ENCODE measurements around the gene SDK1. TPM values are rescaled to one million over a fixed set of nuclear protein-coding genes. Genes with fewer than 3 reads are reported as not detected.

SDK1 gene
- total and polyA plus RNA-seq, 12 donors: 1.0 to 5.3 (median 3.2) TPM

DNA sequence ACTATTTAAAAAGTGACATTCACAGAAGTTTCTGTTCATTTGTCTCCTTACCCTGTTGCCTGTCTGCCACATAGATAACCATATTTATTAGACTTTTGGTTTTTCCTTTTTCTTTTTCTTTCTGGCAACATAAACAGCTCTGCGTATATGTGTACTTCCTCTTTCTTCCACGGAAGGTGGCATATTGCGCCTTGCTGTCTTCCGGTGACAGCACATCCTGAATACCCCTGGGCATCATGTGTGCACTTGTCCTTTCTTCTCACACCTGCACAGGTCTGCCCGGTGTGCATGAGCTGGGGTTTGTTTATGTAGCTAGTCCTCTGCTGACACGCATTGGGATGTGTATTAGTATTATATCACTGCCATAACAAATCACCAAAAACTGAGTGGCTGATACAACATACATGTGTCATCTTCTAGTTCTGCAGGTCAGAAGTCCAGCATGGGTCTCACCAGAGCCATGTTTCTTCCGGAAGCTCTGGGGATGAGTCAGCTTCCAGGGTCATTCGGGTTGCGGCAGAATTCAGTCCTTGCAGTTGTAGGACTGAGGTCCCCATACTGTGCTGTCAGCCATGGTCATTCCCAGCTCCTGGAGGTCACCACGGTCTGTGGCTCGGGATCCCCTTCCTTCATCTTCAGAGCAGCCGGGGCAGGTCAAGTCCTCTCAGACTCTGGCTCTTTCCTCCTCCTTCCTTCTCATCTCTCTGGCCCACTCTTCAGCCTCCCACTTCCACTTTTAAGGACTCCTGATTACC, 785.1 kb downstream of the SDK1 start:
- H3K4me3 ChIP-seq: no peak overlapping the region
- H3K27ac ChIP-seq: no peak overlapping the region
- no peaks in the 10 kb centered on the region for H3K4me1 ChIP-seq
- DNase-seq (no peak), ATAC-seq (no peak)
- 87 to 88% methylated on average over 12 of the region's 12 CpGs for WGBS, 2 donors
- no peaks in the 10 kb centered on the region for H3K36me3 ChIP-seq
- peaks cover 0 to 24% (median 0%) of the 10 kb centered on the region in 11 donors for H3K9me3 ChIP-seq
- TF ChIP-seq, protein P1, sequence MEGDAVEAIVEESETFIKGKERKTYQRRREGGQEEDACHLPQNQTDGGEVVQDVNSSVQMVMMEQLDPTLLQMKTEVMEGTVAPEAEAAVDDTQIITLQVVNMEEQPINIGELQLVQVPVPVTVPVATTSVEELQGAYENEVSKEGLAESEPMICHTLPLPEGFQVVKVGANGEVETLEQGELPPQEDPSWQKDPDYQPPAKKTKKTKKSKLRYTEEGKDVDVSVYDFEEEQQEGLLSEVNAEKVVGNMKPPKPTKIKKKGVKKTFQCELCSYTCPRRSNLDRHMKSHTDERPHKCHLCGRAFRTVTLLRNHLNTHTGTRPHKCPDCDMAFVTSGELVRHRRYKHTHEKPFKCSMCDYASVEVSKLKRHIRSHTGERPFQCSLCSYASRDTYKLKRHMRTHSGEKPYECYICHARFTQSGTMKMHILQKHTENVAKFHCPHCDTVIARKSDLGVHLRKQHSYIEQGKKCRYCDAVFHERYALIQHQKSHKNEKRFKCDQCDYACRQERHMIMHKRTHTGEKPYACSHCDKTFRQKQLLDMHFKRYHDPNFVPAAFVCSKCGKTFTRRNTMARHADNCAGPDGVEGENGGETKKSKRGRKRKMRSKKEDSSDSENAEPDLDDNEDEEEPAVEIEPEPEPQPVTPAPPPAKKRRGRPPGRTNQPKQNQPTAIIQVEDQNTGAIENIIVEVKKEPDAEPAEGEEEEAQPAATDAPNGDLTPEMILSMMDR (IDR thresholded peaks at IDR 0.05): no peak
- intact Hi-C loops (cut with DNase I): no loop called here
- H3K27me3 ChIP-seq: no peaks in the 10 kb centered on the region

DNA sequence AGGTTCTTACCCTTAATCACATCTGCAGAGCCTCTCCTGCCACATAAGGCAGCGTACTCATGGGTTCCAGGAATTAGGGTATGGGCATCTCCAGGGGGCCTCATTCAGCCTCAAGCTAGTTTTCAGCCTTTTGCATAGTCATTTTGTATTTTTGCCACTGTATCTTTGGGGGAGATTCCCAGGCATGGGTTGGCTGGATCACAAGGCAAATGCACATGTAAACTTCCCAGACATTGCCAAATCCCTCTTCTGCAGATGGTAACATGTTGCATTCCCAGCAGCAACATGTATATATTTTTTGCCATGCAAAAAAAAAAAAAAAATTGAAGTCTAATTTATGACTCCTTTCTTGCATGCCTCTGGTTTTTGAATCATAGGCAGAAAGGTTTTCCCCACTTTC, 785.7 kb downstream of the SDK1 start:
- 84 to 87% methylated on average over 1 of the region's 1 CpG for WGBS, 2 donors
- no peak overlapping the region for H3K4me3 ChIP-seq
- TF ChIP-seq, protein P1 (IDR thresholded peaks at IDR 0.05): no peak
- ATAC-seq: no peak
- DNase-seq: no peak
- no peak overlapping the region for H3K27ac ChIP-seq
- no peaks in the 10 kb centered on the region for H3K27me3 ChIP-seq
- peaks cover 0 to 26% (median 0%) of the 10 kb centered on the region in 11 donors for H3K9me3 ChIP-seq
- intact Hi-C loops (cut with DNase I): no loop called here
- H3K4me1 ChIP-seq: no peaks in the 10 kb centered on the region
- H3K36me3 ChIP-seq: no peaks in the 10 kb centered on the region

DNA sequence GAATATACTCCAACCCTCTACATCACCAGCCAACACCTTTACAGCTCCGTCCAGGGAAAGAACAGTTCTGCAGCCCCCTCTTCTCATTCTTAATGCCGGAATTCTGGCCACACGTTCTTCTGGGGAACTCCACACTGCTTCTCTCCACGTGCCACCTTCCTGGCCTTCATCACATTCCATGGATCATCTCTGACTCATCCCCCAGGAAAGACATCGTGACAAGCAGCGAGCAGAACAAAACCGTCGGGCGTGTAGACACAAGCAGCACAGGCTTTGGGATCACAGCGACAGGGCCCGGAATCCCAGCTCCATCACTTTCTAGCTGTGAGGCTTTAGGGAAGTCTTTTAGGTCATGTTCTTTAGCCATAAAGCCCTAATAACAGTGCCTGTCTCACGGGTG, 790.7 kb downstream of the SDK1 start:
- DNase-seq: no peak
- Histone ChIP-seq H3K36me3 (no peaks in the 10 kb centered on the region), H3K9me3 (peaks cover 0 to 20% (median 0%) of the 10 kb centered on the region in 11 donors), H3K27ac (no peak overlapping the region), H3K27me3 (peaks cover 0 to 7% (median 0%) of the 10 kb centered on the region in 7 donors), H3K4me1 (no peaks in the 10 kb centered on the region), H3K4me3 (no peak overlapping the region)
- 89 to 90% methylated on average over 12 of the region's 12 CpGs for WGBS, 2 donors
- intact Hi-C loops (cut with DNase I): no loop called here
- TF ChIP-seq, protein P1 (IDR thresholded peaks at IDR 0.05): no peak
- ATAC-seq: no peak

DNA sequence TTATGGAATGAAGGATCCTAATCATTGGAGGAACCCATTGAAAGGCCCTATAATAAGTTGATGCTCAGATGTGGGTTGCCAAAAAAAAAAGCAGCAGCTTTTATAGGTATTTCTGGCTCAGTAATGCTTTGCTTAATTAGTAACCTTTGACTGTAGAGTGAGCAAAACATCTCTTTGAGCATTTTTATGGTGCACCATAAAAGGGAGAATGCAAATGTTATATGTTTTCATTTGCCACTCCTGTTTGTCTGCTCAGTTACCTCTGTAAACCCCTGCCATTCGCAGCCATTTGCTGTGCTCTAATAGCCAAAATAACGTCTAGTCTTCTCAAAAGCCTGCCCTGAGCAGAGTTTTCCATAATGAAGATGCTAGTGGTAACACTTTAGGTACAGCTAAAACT, 792.0 kb downstream of the SDK1 start:
- WGBS, 2 donors: 74 to 86% methylated on average over 2 of the region's 2 CpGs
- H3K9me3 ChIP-seq: peaks cover 0 to 20% (median 0%) of the 10 kb centered on the region in 11 donors
- no peak overlapping the region for H3K27ac ChIP-seq
- TF ChIP-seq, protein P1 (IDR thresholded peaks at IDR 0.05): no peak
- no peaks in the 10 kb centered on the region for H3K4me1 ChIP-seq
- intact Hi-C loops (cut with DNase I): no loop called here
- peaks cover 0 to 7% (median 0%) of the 10 kb centered on the region in 7 donors for H3K27me3 ChIP-seq
- no peak for ATAC-seq
- H3K36me3 ChIP-seq: no peaks in the 10 kb centered on the region
- no peak overlapping the region for H3K4me3 ChIP-seq
- DNase-seq: no peak

Measured in heart right ventricle (tissue), 16 donors.